Bladder microvascular endothelial cell (primary cell): ENCODE results near the gene GPR183. TPM values are rescaled to one million over a fixed set of nuclear protein-coding genes. Genes with fewer than 3 reads are reported as not detected.

Experiments used
- total RNA-seq: library from RNA; depleted of rRNA; stranded (reverse); fragments of >200 nt; gene quantifications from 2 replicates; pipeline ENCODE4 v1.2.3, GENCODE V29; 2014

The GPR183 gene, protein sequence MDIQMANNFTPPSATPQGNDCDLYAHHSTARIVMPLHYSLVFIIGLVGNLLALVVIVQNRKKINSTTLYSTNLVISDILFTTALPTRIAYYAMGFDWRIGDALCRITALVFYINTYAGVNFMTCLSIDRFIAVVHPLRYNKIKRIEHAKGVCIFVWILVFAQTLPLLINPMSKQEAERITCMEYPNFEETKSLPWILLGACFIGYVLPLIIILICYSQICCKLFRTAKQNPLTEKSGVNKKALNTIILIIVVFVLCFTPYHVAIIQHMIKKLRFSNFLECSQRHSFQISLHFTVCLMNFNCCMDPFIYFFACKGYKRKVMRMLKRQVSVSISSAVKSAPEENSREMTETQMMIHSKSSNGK
- under 0.01 and 0.19 TPM in 2 replicates for total RNA-seq

DNA sequence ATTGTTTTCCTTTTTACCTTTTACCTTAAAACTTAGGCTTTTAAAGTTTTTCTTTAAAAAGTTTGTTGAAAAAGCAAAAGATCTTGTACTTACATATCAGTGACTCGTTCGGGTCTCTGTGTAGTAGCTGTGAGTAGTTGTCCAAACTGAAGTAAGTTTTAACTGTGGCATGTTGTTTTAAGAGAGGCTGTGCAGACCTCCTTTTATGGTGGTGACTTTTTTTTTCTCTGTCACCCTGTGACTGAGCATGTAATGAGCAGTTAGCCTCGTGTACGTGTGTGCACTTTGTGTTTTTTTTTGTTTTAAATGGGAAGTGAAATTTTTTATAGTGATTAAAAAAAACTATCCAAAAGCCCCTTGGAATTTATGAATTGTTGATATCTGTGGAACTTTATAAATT lies at the start of gene GPR183:
Gene GPR183, minus strand, starts transcription at position 153 of the 400 bp plus-strand sequence. CDS start 11,254 bp downstream, outside the sequence.

DNA sequence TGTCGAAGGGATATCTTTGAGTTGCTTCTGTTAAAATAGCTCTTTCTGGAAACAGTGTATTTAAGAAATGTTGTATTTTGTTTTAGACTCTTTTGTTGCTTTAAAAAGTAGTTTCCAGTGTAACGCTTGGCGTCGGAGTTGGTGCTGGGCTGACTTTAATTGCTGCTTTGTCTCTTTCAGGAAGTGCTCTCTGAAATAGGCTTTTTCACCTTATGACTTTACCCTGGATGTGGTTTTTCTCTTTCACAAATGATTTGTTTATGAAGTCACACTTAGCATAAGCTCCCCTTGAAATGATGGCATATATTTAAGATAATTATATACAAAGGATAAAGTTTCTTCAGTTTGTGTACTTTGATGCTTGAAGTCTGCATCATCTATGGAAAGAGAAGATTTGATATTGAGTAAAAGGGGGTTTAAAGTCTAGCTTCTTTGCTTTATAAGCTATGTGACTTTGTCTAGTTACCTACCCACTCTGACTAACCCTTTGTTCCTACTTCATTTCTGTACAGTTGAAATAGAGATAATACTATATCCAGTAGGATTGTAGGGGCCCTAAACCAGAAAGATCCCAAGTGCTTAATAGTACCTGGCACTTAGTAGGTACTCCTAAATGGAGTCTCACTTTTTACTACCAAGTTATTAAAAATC lies 48.9 kb downstream of the GPR183 start, which contains the start of gene GPR18:
Gene GPR18, minus strand, starts transcription at position 170 of the 651 bp plus-strand sequence. CDS start 2,507 bp downstream, outside the sequence.

Other genes with a start within 250 kb of the GPR183 start
- gene UBAC2, start 106.5 kb downstream of the GPR183 start, total RNA-seq, result 21.9 and 43.5 TPM in 2 replicates
- gene GPR18, start 49.0 kb downstream of the GPR183 start, total RNA-seq, result not detected in 2 replicates
- gene TM9SF2, start 194.1 kb upstream of the GPR183 start, total RNA-seq, result 89.4 and 149 TPM in 2 replicates